ENCODE results near the gene PKP3. TPM values are rescaled to one million over a fixed set of nuclear protein-coding genes. Genes with fewer than 3 reads are reported as not detected.

Gene PKP3
- total and polyA plus RNA-seq, 9 of the 15 experiments (the other 6 are each of a cell fraction or from before 2014, with no cell fraction given): 0.11 to 110 (median 30.7) TPM

DNA sequence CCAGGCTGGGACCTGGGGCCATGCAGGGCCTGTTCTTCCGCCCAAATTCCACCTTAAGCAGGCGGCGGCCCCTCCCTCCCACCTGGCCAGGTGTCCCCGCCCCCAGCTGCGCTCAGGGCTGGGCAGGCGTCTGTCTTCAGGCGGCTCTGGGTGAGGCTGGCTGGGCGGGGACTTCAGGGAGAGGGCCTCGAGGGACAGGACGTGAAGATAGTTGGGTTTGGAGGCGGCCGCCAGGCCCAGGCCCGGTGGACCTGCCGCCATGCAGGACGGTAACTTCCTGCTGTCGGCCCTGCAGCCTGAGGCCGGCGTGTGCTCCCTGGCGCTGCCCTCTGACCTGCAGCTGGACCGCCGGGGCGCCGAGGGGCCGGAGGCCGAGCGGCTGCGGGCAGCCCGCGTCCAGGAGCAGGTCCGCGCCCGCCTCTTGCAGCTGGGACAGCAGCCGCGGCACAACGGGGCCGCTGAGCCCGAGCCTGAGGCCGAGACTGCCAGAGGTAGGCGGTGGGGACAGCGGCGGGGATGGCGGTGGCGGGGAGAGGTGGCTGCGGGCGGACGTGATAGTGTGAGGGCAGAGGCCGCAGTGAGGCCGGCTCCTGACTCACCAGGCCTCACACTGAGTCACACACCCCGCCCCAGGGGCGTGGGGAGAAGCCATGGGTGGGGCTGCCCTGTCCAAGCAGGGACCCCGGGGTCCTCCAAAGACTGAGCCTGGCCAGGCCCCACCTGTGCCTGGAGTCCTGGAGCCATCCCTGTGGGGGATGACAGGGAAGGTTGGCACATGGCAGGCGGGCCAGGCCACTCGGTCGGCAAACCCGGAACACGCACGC lies at the start of gene PKP3 (continued):
- TF ChIP-seq LCOR (CRISPR knock-in tag; IDR thresholded peaks at IDR 0.05) (peak; percentile 22; the same call in 1 of the 2 replicates), PHB2 (IDR thresholded peaks at IDR 0.05; ENCODE audit: low read depth) (no peak), JUN (IDR thresholded peaks at IDR 0.05; ENCODE audit: borderline replicate concordance, low read depth, low read length) (peak; percentile 81), JUN (CRISPR knock-in tag; IDR thresholded peaks at IDR 0.05; ENCODE audit: borderline replicate concordance) (peak; percentile 89), FOSL1 (tag; conservative IDR thresholded peaks at IDR 0.05) (peak; percentile 99), FOXP1 (CRISPR knock-in tag; IDR thresholded peaks at IDR 0.05) (peak; percentile 55; the same call in 1 of the 2 replicates), OTX1 (CRISPR knock-in tag; IDR thresholded peaks at IDR 0.05) (peak; percentile 68; the same call in 1 of the 2 replicates), ELF2 (CRISPR knock-in tag; IDR thresholded peaks at IDR 0.05) (peak; percentile 23; the same call in 1 of the 2 replicates), ZNF280B (CRISPR knock-in tag; IDR thresholded peaks at IDR 0.05) (no peak), MYC (IDR thresholded peaks at IDR 0.05; ENCODE audit: low read depth, low read length) (peak; percentile 52), MYC (CRISPR knock-in tag; IDR thresholded peaks at IDR 0.05; ENCODE audit: borderline replicate concordance, low read depth) (peak; percentile 87; the same call in 1 of the 2 replicates), ZNF217 (CRISPR knock-in tag; IDR thresholded peaks at IDR 0.05) (no peak), KLF6 (CRISPR knock-in tag; IDR thresholded peaks at IDR 0.05; ENCODE audit: borderline replicate concordance) (peak; percentile 52; the same call in 1 of the 2 replicates), CBX5 (IDR thresholded peaks at IDR 0.05; ENCODE audit: borderline replicate concordance, low read depth) (no peak; the same call in 1 of the 2 replicates), EWSR1 (IDR thresholded peaks at IDR 0.05; ENCODE audit: borderline replicate concordance, low read depth, partially characterized antibody) (no peak), RB1 (IDR thresholded peaks at IDR 0.05; ENCODE audit: low read depth) (peak; percentile 31; the same call in 1 of the 2 replicates), ZNF324 (CRISPR knock-in tag; IDR thresholded peaks at IDR 0.05) (no peak), NCOR1 (IDR thresholded peaks at IDR 0.05) (no peak), ZFP30 (CRISPR knock-in tag; IDR thresholded peaks at IDR 0.05; ENCODE audit: borderline replicate concordance) (no peak), TEAD4 (IDR thresholded peaks at IDR 0.05; ENCODE audit: low read length) (no peak), TEAD4 (CRISPR knock-in tag; IDR thresholded peaks at IDR 0.05; ENCODE audit: borderline replicate concordance) (no peak), EP300 (IDR thresholded peaks at IDR 0.05; ENCODE audit: low read length) (no peak)
- TF ChIP-seq, protein P1, sequence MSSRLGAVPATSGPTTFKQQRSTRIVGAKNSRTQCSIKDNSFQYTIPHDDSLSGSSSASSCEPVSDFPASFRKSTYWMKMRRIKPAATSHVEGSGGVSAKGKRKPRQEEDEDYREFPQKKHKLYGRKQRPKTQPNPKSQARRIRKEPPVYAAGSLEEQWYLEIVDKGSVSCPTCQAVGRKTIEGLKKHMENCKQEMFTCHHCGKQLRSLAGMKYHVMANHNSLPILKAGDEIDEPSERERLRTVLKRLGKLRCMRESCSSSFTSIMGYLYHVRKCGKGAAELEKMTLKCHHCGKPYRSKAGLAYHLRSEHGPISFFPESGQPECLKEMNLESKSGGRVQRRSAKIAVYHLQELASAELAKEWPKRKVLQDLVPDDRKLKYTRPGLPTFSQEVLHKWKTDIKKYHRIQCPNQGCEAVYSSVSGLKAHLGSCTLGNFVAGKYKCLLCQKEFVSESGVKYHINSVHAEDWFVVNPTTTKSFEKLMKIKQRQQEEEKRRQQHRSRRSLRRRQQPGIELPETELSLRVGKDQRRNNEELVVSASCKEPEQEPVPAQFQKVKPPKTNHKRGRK (tag; IDR thresholded peaks at IDR 0.05): no peak
- TF ChIP-seq, protein P2, sequence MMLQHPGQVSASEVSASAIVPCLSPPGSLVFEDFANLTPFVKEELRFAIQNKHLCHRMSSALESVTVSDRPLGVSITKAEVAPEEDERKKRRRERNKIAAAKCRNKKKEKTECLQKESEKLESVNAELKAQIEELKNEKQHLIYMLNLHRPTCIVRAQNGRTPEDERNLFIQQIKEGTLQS (IDR thresholded peaks at IDR 0.05): peak; percentile 88
- TF ChIP-seq, protein P2 (CRISPR knock-in tag; conservative IDR thresholded peaks at IDR 0.05): no peak

All from K562 (cell line).